GM12874 (cell line): Measurements from ENCODE around the gene C19orf44.

Experiments used
- TF ChIP-seq, protein P1 (sequence below): IDR thresholded peaks from 2 replicates; pipeline ENCODE4 v1.5.1; 2011; ENCODE audit warnings: low read depth, mild to moderate bottlenecking, control low read depth, low read length, moderate library complexity; ENCODE audit not compliant: insufficient read depth

C19orf44 gene

DNA sequence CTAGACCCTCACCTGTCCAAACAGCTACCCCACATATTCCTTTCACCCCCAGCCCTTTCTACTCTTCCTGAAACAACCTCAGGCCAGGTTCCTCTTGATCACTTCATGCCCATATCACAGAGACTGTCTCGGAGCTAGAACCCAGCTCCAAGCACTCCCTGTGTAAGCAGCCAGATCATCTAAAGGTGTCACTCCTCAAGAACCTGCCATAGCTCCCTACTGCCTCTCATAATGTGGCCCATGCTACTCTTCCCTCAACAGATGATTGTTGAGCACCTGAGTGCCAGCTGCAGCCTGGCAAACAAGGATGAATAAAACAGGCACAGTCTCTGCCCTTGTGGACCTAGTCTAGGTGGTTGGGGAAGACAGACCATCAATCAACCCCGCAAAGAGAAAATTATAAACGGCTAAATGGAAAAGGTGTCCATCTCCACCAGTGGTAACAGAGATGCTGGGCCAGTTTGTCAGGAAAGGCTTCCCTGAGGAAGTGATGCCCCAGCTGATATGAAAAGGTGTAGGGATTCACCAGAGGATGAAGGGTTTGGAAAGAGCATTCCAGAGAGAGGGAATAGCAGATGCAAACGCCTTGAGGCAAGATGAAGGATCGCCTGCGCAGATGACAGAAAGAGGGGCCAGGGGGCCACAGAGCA, 32.7 kb upstream of the C19orf44 start:
- TF ChIP-seq, protein P1, sequence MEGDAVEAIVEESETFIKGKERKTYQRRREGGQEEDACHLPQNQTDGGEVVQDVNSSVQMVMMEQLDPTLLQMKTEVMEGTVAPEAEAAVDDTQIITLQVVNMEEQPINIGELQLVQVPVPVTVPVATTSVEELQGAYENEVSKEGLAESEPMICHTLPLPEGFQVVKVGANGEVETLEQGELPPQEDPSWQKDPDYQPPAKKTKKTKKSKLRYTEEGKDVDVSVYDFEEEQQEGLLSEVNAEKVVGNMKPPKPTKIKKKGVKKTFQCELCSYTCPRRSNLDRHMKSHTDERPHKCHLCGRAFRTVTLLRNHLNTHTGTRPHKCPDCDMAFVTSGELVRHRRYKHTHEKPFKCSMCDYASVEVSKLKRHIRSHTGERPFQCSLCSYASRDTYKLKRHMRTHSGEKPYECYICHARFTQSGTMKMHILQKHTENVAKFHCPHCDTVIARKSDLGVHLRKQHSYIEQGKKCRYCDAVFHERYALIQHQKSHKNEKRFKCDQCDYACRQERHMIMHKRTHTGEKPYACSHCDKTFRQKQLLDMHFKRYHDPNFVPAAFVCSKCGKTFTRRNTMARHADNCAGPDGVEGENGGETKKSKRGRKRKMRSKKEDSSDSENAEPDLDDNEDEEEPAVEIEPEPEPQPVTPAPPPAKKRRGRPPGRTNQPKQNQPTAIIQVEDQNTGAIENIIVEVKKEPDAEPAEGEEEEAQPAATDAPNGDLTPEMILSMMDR: no peak

DNA sequence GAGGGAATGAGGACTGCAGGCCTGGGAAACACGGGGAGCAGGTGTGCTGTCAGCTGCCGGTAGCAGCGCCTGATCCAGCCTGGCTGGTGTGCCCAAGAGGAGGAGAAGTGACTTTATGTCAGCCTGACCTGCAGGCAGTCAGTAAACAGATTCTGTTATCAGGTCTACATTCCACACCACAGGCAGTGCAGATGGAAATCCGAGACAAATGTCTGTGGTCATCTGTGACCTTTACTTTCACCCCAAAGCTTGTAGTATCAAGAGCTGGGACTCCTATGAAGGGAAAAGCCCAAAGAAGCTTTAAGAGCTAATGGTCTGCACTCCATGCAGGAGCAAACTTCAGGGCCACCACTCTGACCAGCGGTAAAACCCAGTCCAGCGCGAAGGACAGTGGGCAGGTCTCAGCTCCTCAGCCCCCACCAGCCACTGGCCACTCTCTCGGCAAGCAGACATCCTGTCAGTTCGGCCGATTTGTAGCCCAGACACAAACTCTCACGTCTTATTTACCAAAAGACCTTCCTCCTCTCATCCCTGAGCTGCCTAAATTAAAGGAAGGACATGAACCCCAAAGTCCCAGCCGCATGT, 32.1 kb upstream of the C19orf44 start:
- TF ChIP-seq, protein P1: no peak

DNA sequence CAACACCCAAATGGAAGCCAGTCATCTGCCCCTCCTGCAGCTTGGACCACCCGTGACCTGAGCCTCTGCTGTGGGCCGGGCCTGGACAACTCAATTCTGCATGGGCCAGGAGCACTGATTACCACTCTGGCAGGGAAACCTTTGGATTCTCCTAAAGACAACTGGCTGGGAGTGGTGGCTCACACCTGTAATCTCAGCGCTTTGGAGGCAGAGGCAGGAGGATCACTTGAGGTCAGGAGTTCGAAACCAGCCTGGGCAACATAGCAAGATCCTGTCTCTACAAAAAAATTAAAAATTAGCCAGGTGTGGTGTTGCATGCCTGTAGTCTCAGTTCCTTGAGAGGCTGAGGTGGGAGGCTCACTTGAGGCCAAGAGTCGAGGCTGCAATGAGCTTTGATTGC, 31.0 kb upstream of the C19orf44 start:
- TF ChIP-seq, protein P1: no peak

DNA sequence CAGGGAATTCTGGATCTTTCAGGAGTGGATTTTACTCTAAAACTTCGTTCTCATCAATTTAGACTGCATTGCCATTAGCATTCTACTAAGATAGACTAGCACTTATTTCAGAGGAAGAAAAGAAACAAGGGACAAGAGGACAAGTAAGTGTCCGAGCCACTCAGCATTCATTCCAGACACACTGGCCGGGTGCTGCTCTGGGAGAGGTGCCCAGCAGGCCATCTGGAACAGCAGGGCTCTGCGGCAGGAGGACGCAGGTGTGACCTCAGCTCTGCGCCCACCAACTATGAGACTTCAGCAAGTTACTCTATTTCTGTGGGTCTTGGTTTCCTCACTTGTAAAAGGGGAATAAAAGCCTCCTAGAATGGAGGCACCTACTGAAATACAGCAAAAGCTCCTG, 28.6 kb upstream of the C19orf44 start:
- TF ChIP-seq, protein P1: no peak

DNA sequence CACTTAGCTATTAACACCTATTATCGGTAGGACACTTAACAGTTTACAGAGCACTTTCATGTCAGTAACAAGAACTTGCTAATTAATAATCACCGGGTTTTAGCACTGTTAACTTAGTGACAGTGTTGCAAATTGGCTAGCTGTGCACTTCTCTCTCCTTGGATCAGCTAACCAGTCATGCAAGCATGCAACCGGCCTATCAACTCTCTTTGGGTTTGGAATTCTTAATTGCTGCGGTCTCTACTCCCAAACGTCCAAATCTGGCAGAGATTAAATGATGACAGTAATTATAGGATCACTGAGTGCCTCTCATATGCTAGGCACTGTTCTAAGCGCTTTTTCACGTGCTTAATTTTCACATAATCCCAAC, 25.7 kb upstream of the C19orf44 start:
- TF ChIP-seq, protein P1: no peak

DNA sequence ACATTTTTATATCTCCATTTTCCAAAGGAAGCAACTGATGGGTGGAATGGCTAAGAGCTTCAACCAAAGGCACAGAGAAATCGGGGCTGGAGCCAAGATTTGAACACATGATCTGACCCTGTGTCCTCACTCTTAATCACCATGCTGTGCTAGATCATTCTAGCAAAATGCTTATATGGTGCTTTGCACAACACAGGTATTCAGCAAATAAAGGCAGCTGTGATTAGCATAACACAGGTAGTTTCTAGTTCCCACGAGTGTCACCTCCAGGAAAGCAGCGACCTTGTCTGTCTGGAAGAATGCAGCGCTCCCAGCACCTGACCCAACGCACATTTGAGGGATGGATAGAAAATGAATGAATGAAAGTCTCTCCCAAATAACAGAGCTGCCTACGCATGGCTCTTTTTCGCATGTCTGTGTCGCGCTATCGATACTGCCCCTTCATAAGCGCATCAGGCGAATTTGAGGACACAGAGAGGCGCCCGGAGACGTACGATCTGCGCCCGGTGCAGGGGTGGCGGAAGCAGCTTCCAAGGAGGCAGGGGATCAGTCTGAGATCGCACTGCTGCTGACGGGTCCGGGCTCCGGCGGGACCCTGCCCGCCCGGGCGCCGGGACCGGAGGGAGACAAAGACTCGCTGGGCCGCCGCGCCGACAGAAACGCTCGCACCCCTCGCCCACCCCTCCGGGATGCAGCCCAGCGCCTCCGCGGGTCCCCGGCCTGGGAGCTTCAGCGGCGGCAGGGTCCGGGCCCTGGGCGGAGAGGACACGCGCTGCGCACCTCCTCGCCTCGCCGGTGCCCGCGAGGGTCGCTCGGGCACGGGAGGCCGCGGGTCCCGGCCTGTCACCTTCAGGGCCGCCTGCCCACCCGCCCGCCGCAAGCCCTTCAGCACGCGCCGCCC, 25.0 kb upstream of the C19orf44 start:
- TF ChIP-seq, protein P1: no peak

DNA sequence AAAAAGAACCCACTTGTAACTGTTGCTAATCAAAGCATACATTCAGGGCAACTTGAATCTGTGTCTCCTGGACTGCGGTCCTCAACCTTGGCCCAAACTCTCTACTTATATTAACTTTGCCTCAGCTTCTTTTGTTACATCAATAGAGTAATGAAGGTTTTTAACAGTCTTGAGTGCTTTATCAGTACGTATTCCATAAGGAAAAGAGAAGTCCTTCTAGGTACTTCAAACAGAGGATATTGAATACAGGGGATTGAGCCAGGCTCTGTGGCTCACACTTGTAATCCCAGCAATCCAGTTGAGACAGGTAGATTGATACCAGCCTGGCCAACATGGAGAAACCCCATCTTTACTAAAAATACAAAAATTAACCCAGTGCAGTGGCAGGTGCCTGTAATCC, 23.2 kb upstream of the C19orf44 start:
- TF ChIP-seq, protein P1: no peak
